Pons (tissue), 1 donor: ENCODE data around the gene LAS1L.
"Not testable (repeated sequence)": the region's sequence is repeated elsewhere in the genome, so short reads cannot be mapped to it uniquely, and the experiment has no call there.

Source experiments
- DNase-seq: peaks from one replicate; pipeline ENCODE4 v3.0.0-alpha.2; 2016; ENCODE audit warnings: low spot score

Gene LAS1L

GRCh38 chrX:65517923-65518322 lies 16.7 kb downstream of the LAS1L start:
- no peak for DNase-seq

- DNase-seq: peak; percentile 84
Observed at GRCh38 chrX:65516756-65517155, 17.8 kb downstream of the LAS1L start.

GRCh38 chrX:65513610-65514009 lies 21.0 kb downstream of the LAS1L start:
- no peak for DNase-seq

- DNase-seq: no peak
Observed at GRCh38 chrX:65509400-65509799, 25.2 kb downstream of the LAS1L start.

GRCh38 chrX:65508851-65509250 lies 25.7 kb downstream of the LAS1L start:
- DNase-seq: no peak

GRCh38 chrX:65502618-65503017 lies 32.0 kb downstream of the LAS1L start:
- no peak for DNase-seq

- DNase-seq: no peak
Observed at GRCh38 chrX:65493431-65493830, 41.2 kb downstream of the LAS1L start.

- no peak for DNase-seq
Observed at GRCh38 chrX:65491620-65492019, 43.0 kb downstream of the LAS1L start.

- DNase-seq: no peak
Observed at GRCh38 chrX:65488495-65488894, 46.1 kb downstream of the LAS1L start.

- DNase-seq: no peak
Observed at GRCh38 chrX:65480960-65481359, 53.6 kb downstream of the LAS1L start.

- not testable (repeated sequence) for DNase-seq
Observed at GRCh38 chrX:65479102-65479501, 55.5 kb downstream of the LAS1L start.

GRCh38 chrX:65476564-65476963 lies 58.0 kb downstream of the LAS1L start:
- no peak for DNase-seq

GRCh38 chrX:65463550-65463949 lies 71.0 kb downstream of the LAS1L start:
- DNase-seq: no peak
